NCI-H2196 treated with DMSO at 0.1 percent for 48 hours (cell line): ENCODE results near the gene TROAP.
"Not testable (repeated sequence)": the region's sequence is repeated elsewhere in the genome, so short reads cannot be mapped to it uniquely, and the experiment has no call there.

Experiments used
- DNase-seq: peaks from one replicate; lab custom pipeline; 2025; ENCODE audit not compliant: unreplicated experiment; lab: John Stamatoyannopoulos, UW

Gene TROAP, protein sequence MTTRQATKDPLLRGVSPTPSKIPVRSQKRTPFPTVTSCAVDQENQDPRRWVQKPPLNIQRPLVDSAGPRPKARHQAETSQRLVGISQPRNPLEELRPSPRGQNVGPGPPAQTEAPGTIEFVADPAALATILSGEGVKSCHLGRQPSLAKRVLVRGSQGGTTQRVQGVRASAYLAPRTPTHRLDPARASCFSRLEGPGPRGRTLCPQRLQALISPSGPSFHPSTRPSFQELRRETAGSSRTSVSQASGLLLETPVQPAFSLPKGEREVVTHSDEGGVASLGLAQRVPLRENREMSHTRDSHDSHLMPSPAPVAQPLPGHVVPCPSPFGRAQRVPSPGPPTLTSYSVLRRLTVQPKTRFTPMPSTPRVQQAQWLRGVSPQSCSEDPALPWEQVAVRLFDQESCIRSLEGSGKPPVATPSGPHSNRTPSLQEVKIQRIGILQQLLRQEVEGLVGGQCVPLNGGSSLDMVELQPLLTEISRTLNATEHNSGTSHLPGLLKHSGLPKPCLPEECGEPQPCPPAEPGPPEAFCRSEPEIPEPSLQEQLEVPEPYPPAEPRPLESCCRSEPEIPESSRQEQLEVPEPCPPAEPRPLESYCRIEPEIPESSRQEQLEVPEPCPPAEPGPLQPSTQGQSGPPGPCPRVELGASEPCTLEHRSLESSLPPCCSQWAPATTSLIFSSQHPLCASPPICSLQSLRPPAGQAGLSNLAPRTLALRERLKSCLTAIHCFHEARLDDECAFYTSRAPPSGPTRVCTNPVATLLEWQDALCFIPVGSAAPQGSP

DNA sequence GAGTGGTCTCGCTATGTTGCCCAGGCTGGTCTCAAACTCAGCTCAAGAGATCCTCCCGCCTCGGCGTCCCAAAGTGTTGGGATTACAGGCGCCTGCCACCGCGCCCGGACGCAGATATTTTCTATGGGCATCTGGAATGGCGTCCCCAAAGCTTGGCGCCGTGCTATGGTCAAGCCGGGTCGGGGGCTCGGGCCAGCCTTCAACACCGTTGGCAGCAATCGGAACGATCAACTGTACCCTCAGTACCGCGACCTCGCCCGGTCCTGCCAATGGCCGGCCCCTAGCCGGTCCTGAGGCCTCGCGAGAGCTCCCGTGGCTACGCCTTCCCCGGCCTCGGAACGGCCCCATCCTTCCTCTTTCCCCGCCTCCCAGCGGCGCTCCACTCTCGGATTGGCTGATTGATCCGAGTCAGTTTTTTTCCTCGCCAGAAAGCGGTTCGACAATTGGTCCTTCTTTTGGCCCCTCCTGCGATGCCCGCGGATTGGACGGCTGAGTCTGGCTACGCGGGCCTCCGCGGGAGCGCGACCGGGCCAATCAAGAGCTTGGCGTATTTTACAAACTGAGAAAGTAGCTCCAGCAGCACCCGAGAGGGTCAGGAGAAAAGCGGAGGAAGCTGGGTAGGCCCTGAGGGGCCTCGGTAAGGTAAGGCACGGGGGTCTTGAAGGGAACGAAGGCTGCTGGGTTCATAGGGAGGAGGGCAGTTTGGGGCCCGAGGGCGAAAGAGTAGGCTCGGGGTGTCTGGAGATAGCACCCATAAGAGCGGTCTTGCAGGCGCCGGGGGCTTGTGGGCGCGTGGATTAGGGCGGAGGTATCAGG lies at the start of gene TROAP:
TSS of gene TROAP (plus strand) at position 548 of the 816 bp plus-strand sequence. CDS start 354 bp downstream, outside the sequence.
- peak; percentile 98 for DNase-seq

DNA sequence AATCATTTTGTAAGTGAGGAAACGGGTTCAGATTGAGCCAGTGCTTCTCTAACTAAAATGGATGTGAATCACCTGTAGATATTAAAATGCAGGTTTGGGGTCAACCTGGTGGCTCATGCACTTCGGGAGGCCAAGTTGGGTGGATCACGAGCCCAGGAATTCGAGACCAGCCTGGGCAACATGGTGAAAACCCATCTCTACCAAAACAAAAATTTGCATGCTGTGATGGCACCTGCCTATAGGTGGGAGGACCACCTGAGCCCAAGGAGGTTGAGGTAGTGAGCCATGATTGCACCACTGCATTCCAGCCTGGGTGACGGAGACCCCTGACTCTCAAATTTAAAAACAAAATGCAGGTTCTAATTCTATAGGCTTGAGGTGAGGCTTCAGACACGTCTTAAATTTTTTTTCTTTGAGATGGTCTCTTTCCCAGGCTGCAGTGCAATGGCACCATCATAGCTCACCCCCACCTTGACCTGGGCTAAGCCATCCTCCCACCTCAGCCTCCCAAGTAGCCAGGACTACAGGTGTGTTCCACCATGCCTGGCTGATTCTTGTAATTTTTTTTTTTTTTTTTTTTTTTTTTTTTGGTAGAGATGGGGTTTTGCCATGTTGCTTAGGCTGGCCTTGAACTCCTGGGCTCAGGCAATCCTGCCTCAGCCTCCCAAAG lies 49.2 kb upstream of the TROAP start:
- DNase-seq, result no peak

DNA sequence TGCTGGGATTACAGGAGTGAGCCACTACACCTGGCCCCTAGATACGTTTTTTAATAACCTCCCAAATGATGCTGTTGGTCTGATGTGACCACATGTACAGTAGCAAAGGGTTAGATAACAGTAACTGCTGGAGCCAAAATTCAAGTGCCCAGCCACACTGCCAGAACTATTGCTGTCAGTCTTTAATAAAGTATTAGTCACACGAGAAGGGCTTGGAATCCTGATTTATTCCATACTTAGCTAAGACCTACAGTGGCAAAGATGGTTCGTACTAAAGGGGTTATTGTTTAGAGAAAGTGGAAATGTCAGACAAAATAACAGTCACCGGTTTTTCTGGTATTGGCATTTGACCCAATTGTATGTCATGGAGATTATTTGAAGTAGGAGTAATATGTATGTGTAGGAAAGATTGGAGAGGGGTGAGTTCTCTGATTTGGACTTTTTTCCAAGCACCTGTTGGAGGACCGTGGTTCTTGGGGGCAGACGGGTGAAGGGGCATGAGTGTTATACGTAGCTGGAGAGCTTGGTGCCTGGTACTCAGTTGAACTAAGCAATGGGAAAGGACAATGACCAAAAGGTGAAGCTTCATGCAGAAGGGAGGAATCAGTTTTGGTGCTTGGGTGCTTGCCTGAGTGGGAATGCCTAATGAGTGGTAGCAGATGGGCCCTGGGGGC lies 48.5 kb upstream of the TROAP start:
- no peak for DNase-seq

DNA sequence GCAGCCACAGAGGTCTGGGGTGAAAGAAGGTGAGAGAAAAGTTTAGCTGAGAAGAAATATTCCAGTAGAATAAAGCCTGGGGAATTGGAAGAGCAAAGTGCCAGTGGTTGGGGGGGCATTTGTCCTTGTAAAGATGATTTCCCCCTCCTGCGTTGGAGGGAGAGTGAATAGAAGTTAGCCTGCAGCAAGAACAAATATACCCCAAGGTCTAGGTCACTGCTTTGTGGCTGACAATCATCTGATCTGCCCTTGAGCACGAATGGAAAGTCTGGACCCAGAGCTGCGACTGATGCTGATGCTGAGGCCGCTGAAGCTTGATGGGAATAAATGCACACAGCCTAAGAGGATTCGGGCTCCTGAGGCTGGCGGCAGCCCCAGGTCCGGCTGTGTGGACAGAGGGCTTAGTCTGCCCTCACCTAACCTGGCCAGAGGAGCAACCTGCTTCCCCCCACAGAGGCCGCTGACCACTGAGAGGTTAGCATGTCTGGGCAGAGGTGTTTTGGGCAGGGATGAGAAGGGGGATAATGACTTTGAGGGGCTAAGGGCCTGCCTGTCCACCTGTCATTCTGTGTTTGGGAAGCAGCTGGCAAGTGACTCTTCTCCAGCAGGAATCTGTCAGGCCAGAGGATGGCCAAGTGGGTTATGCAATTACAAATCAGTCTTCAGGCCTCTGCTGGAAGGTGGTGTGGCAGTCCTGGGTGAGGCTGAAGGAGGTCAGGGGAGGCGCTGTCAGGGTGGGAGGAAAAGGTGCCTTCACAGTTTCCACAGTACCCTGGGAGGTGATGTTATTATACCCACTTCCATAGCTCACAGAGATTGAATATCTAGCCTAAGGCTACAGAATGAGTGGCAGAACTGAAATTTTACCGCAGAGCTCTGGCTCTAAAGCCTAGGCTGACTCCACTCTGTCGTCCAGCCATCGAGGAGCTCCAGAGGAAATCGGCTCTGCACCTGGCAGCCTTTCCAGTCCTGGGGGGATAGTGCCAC lies 46.5 kb upstream of the TROAP start:
- no peak for DNase-seq

DNA sequence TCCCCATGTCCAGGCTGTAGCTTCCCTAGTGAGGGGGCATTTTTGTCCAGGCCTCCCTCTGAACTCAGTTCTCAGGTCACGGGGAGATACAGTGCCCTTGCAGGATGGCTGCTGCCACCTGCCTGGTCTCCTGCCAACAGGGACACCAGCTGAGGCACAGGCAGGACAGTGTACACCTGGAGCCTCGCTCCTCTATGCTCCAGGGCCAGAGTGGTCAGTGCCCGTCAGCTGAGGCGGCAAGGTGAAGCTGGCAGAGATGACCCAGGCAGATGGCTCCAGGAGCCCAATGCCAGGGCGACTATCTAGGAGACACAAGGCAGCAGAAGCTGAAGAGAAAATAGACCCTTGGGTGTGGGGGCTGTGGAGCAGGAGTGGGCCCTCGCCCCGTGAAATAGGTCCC lies 45.6 kb upstream of the TROAP start:
- no peak for DNase-seq

DNA sequence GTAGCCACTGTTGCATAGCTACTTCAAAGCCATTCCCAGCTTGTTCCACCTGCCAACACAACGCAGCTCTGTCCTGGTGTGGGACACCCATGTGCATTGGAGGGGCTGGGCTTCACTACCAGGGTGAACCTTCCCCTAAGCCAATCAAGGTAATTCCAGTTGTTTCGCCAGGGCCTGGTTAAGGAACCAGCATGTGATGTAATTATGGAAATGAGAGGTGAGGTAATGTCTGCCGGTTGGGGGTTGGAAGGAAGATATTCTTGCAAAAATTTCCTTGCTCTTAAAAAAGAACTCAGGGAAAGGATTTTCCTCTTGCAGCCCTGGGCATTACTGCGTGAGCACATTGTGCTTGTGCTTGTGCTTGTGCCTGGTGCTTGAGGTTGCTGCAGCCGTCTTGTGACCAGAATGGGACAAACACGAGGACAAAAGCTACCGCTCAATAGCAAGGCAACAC lies 43.3 kb upstream of the TROAP start:
- no peak for DNase-seq

DNA sequence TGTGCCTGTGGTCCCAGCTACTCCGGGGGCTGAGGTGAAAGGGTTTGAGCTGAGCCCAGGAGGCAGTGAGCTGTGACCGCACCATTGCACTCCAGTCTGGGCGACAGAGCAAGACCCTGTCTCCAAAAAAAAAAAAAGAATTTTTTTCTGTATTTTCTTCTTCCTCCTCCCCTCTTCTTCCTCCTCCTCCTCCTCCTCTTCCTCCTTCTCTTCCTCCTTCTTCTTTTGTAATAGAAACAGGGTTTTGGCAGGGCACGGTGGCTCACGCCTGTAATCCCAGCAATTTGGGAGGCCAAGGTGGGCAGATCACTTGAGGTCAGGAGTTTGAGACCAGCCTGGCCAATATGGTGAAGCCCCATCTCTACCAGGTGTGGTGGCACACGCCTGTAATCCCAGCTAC lies 42.5 kb upstream of the TROAP start:
- not testable (repeated sequence) for DNase-seq

DNA sequence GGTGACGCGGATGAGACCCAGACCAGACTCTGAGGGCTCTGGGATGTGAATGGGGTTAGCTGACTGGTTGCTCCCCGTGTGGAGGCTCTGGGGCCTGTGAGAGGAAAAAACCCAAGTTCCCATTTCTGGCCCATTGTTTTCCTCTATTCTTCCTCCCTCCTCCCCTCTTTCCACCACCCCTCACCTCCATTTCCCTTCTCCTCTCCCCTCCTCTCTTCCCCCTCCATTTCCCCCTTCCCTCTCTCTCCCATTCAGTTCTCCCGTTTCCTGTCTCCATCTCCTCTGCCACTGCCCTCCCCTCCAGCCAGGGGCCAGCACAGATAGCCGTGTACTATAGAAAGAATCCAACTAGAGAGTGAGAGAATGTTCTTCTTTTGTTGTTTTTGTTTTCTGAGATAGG lies 40.8 kb upstream of the TROAP start:
- DNase-seq, result no peak

DNA sequence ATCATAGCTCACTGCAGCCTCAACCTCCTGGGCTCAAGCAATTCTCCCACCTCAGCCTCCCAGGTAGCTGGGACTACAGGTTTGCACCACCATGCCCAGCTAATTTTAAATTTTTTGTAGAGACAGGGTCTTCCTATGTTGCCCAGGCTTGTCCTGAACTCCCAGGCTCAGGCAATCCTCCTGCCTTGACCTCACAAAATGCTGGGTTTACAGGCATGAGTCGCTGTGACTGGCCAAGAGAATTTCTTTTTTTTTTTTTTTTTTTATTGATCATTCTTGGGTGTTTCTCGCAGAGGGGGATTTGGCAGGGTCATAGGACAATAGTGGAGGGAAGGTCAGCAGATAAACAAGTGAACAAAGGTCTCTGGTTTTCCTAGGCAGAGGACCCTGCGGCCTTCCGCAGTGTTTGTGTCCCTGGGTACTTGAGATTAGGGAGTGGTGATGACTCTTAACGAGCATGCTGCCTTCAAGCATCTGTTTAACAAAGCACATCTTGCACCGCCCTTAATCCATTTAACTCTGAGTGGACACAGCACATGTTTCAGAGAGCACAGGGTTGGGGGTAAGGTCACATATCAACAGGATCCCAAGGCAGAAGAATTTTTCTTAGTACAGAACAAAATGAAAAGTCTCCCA lies 40.2 kb upstream of the TROAP start:
- DNase-seq, result not testable (repeated sequence)

DNA sequence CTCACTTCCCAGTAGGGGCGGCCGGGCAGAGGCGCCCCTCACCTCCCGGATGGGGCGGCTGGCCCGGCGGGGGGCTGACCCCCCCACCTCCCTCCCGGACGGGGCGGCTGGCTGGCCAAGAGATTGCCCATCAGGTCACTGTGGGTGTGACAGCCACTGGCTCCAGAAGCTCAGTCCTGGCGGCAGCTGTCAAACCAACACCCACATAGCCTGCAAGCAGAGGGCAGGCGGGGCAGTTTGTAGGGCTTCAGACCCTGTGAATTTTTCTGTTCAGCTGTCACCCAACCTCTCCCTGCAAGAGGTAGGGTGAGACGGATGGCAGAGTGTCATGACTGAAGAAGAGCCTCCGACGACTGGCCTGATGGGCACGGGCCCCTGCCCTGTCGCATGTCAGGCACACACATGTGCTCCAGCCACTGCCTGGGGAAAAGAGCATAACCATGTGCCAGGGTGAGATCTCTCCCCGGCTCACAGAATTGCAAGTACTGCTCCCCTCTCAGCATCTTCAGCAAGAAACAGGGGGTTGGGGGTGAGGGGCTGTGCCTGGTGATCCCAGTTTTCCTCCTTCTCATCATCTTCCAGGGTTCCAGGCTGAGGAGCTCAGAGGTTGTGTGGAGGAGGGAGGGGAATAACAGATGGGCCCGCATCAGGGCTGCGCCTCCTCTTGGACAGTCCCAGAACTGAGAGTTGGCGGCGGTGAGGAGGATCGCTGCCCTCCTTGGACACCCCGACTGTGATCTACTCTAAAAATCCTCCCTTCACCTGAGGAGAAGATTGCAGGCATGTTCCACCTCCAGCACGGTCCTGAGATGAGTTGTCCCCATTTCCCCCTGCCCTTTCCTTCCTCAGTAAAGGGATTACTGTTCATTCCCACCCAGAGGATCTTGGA lies 39.3 kb upstream of the TROAP start:
- DNase-seq, result no peak

DNA sequence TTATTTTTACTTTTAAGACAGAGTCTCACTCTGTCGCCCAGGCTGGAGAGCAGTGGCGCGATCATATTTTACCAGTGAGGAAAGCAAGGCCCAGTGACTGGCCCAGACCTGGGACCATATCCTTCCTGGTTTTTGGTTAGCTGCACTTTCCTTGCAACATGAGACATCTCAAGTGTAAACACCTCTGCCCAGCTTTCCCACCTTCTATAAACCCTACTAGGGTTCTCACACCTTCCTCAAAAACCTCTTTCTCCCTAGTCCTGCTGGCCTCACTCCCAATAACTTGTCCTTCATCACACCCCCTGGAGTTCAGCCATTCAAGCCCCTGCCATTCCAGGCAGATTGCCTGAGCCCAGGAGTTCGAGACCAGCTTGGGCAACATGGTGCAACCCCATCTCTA lies 38.4 kb upstream of the TROAP start:
- no peak for DNase-seq

DNA sequence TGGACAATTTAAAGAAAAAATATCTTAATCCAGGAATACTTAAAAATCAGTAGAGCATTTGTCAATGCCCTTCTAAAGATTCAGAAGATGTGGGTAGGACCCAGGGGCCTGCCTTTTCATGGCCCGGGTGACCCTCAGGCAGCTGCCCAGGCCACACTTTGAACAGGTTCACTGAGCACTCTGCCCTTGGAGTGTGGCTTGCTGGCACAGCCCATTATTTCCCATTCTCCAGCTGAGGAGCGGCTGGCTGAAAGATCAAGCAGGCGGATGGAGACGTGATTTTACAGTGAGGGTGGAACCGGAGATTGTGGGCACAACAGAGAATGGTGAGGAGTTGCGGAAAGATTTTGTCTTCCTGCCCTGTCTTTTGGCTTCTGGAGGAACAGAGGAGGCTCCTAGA lies 35.2 kb upstream of the TROAP start:
- DNase-seq, result no peak

DNA sequence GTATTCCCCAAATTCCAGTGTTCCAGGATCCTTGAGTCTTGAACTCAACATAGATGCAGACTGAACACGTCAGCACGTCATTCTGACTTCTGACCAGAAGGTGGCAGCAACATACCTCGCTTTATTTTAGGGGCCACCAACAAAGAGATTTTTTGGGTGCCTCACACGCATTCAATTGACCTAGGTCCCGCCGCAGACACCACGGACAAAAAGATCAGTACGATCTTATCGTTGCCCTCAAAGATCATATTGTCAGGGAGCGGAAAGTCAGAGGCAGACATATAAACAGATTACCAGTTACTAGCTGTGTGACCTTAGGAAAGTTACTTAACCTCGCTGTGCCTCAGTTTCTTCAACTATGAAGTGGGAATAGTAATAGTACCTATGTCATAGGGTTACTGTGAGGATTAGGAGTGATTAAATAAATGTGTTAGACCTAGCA lies 34.6 kb upstream of the TROAP start:
- no peak for DNase-seq

DNA sequence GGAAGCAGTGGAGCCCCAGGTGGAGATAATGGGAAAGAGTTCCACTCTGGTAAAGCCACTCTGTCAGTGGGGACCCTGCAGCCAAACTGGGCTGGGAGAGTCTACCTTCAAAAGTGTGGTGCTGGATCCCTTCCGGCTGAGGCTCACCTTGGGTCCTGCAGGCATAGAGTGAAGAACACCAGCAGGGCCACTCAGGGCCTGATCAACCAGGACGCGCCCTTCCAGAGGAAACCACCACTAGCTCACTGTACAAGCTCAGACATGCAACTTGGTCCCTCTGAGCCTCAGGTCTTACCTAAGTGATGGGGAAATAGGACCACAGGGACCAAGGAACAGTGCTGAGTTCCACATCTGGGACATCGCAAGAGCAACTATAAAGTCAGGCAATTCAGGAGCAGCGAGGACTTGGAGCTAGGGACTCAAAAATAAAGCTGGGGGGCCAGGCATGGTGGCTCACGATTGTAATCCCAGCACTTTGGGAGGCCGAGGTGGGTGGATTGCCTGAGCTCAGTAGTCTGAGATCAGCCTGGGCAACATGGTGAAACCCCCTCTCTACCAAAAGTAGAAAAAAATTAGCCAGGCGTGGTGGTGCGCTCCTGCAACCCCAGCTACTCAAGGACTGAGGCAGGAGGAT lies 34.0 kb upstream of the TROAP start:
- DNase-seq, result no peak

DNA sequence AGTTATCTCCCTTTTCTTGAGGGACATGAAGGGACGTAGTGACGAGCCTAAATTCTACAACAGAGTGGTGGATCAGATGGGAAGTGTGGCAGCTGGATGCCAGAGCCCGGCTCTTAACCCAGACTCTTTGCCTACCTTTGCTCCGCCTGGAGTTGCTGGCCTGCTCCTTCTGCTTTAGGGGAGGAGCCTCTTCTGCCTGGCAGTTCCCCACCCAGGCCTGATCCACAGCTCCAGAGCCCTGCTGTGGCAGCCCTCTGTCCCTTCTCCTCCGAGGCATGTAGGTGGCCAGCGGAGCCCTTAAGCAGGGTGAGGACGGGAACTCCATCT lies 30.4 kb upstream of the TROAP start:
- peak; percentile 60 for DNase-seq

DNA sequence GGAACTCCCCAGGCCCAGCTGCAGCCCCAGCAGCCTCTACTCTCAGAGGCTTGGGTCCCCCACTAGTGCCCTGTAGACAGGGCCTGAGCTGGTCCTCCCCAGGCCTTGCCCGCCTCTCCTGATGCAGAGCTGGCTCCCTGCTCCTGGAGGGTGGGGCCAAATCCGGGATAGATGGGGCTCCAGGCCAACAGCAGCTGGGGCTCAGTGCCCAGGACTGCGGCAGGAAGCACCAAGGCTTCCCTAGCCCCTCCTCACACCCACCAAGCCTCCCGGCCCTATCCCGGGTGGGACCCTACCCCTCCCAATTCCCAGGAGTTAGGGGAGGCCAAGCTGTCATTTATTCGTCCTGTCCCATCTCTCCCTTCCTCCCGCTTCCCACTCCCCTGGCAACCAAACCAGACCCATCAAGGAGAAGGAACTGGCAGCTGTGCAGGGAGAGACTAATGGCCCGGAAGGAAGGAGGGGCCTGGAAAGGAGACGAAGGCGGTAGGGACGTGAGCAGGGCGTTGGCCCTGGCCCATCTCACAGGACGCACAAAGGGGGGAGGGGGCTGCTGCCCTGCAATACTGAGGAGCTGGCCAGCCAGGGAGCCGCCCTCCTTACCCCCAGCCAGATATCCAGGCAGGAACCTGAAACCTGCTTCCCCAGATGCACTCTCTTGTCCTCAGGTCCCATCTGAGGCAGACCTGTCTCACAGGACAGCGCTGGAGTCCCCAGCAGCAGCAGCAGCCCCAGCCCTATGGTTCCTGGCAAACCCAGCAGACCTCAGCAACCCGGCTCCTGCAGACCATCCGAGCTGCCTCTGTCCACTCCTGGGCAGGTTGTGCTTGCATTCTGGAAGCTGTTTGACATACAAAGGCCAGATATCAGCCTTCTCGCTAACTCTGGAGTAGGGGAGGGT lies 29.7 kb upstream of the TROAP start:
- DNase-seq, result peak; percentile 74
